GM23338 (cell line): ENCODE data around the gene ENTPD1. TPM values are rescaled to one million over a fixed set of nuclear protein-coding genes. Genes with fewer than 3 reads are reported as not detected.

Source experiments
- ATAC-seq: fragments of 200-7000 bp; cut with Tn5 transposase; 3 replicates; pipeline ENCODE4 v1.9.1; 2020
- DNase-seq: peaks from one replicate; pipeline ENCODE4 v3.0.0-alpha.2; 2015; ENCODE audit warnings: low spot score
- H2AFZ ChIP-seq: fragments of 200-600 bp; sonication (generic); 2 replicates; pipeline ENCODE4 v1.8.0; 2016; ENCODE audit warnings: antibody characterized with exemption, mild to moderate bottlenecking, moderate library complexity
- H3F3A ChIP-seq: fragments of 200-600 bp; sonication (generic); replicated peaks from 2 replicates; pipeline ENCODE4 v1.8.0; 2017; ENCODE audit warnings: antibody characterized with exemption, mixed run types, low read depth
- H3K27ac ChIP-seq: fragments of 200-600 bp; sonication (generic); 2 replicates; pipeline ENCODE4 v1.6.1; 2016; ENCODE audit warnings: low read depth
- H3K27me3 ChIP-seq: fragments of 200-600 bp; sonication (generic); 2 replicates; pipeline ENCODE4 v1.8.0; 2016; ENCODE audit warnings: mild to moderate bottlenecking, mixed run types, moderate library complexity; ENCODE audit not compliant: insufficient read depth
- H3K36me3 ChIP-seq: fragments of 200-600 bp; sonication (generic); 2 replicates; pipeline ENCODE4 v1.8.0; 2016; ENCODE audit warnings: mild to moderate bottlenecking; ENCODE audit not compliant: insufficient read depth
- H3K4me1 ChIP-seq: fragments of 200-600 bp; sonication (generic); 2 replicates; pipeline ENCODE4 v1.8.0; 2016; ENCODE audit warnings: mild to moderate bottlenecking, moderate library complexity; ENCODE audit not compliant: insufficient read depth
- H3K4me2 ChIP-seq: fragments of 200-600 bp; sonication (generic); 2 replicates; pipeline ENCODE4 v1.7.1; 2017; ENCODE audit warnings: mixed run types
- H3K4me3 ChIP-seq: fragments of 200-600 bp; sonication (generic); 2 replicates; pipeline ENCODE4 v1.6.1; 2016; ENCODE audit warnings: mixed run types
- H3K79me2 ChIP-seq: fragments of 200-600 bp; sonication (generic); replicated peaks from 2 replicates; pipeline ENCODE4 v1.8.0; 2017; ENCODE audit warnings: mild to moderate bottlenecking; ENCODE audit not compliant: insufficient read depth
- H3K9me2 ChIP-seq: fragments of 200-600 bp; sonication (generic); 2 replicates; pipeline ENCODE4 v1.8.0; 2017; ENCODE audit not compliant: insufficient read depth
- H4K20me1 ChIP-seq: fragments of 200-600 bp; sonication (generic); replicated peaks from 2 replicates; pipeline ENCODE4 v1.8.0; 2017; ENCODE audit warnings: mild to moderate bottlenecking; ENCODE audit not compliant: insufficient read depth
- H3K27ac Mint-ChIP-seq: 2 replicates; pipeline ENCODE4 v1.8.0; 2020; ENCODE audit warnings: inconsistent platforms, mild to moderate bottlenecking, moderate library complexity, mixed read lengths
- H3K27me3 Mint-ChIP-seq: 3 replicates; pipeline ENCODE4 v1.8.0; 2022; ENCODE audit warnings: low read depth, mild to moderate bottlenecking, moderate library complexity, mixed read lengths, inconsistent platforms; ENCODE audit not compliant: insufficient read depth, poor library complexity
- H3K36me3 Mint-ChIP-seq: 3 replicates; pipeline ENCODE4 v1.8.0; 2021; ENCODE audit warnings: low read depth, mild to moderate bottlenecking, inconsistent platforms, moderate library complexity, mixed read lengths
- H3K4me1 Mint-ChIP-seq: 3 replicates; pipeline ENCODE4 v1.8.0; 2020; ENCODE audit warnings: mild to moderate bottlenecking, inconsistent platforms, mixed read lengths
- H3K4me3 Mint-ChIP-seq: 3 replicates; pipeline ENCODE4 v1.8.0; 2021; ENCODE audit warnings: moderate library complexity, mild to moderate bottlenecking, inconsistent platforms, mixed read lengths
- H3K9me3 Mint-ChIP-seq: 3 replicates; pipeline ENCODE4 v1.8.0; 2020; ENCODE audit warnings: moderate library complexity, mild to moderate bottlenecking, inconsistent platforms, mixed read lengths
- EZH2 ChIP-seq: fragments of 200-600 bp; sonication (generic); IDR thresholded peaks from one replicate; pipeline ENCODE4 v1.8.0; 2017; ENCODE audit warnings: antibody characterized with exemption, mild to moderate bottlenecking, low read depth; ENCODE audit not compliant: unreplicated experiment
- EZH2phosphoT487 ChIP-seq: fragments of 200-600 bp; sonication (generic); IDR thresholded peaks from one replicate; pipeline ENCODE4 v1.8.1; 2018; ENCODE audit warnings: antibody characterized with exemption; ENCODE audit not compliant: unreplicated experiment
- NANOG ChIP-seq: IDR thresholded peaks from 2 replicates; pipeline ENCODE4 v1.6.1; 2016; ENCODE audit warnings: antibody characterized with exemption, borderline replicate concordance
- ZNF114 ChIP-seq: fragments of 250-450 bp; sonication (Bioruptor Pico); IDR thresholded peaks from 2 replicates; pipeline ENCODE4 v1.5.0; 2020; ENCODE audit warnings: mild to moderate bottlenecking, moderate library complexity
- polyA plus RNA-seq: library from polyadenylated mRNA; unstranded; fragments of >200 nt; fragmentation: Nextera tagmentation; extraction: Ambion mirVana; gene quantifications from 2 replicates; pipeline ENCODE4 v1.2.1, GENCODE V29; 2016
- total RNA-seq: library from RNA; depleted of rRNA; stranded (reverse); fragments of >200 nt; shearing (Covaris generic); gene quantifications from 2 replicates; pipeline ENCODE4 v1.2.3, GENCODE V29; 2014
- TF ChIP-seq, protein P1 (sequence below): IDR thresholded peaks from 2 replicates; pipeline ENCODE4 v1.6.1; 2016; ENCODE audit warnings: antibody characterized with exemption
- TF ChIP-seq, protein P2 (sequence below): fragments of 250-450 bp; sonication (Bioruptor Pico); IDR thresholded peaks from 2 replicates; pipeline ENCODE4 v1.5.0; 2020; ENCODE audit warnings: mild to moderate bottlenecking, moderate library complexity

ENTPD1 gene
- total and polyA plus RNA-seq, 2 experiments from 2014 or later, result 2.3 to 3.6 TPM

DNA sequence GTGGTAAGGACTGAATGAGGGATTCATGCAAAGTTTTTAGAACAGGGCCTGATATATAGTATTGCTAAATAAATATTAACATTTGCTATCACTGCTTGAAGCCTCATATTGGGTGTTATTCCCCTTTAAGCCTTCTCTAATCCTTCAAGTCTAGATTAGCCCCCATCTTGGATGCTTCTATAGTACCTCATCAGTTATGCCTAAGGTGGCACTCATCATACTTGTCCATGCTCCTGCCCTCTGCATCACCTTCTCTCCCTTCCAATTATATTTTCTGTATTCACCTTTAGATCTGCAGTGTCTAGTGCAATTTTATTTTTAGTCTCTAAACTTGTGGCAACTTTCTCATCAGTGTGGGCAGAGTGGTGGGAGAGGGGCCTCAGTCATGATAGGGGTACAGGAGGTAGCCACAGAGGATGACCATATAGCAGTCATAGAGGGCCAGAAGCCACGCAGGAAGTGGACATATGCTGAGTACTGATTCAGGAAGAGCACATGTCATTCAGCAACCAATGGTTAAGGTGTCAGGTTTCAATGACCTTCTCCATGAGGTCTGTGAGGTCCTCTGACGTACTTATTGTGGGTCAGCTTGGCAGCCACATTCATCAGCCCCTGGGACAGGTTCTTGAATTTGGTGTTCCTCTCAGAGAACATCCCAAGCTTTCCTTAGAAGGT lies 2.5 kb downstream of the ENTPD1 start:
- Mint-ChIP-seq H3K4me3 (no peak overlapping the region), H3K9me3 (no peaks in the 10 kb centered on the region), H3K4me1 (peaks cover 18% of the 10 kb centered on the region), H3K27ac (no peak overlapping the region), H3K27me3 (peaks cover 1% of the 10 kb centered on the region), H3K36me3 (no peaks in the 10 kb centered on the region)
- Histone ChIP-seq H3K36me3 (no peaks in the 10 kb centered on the region), H2AFZ (no peak overlapping the region), H3K27ac (no peak overlapping the region), H3K9me2 (no peaks in the 10 kb centered on the region), H3K4me1 (peaks cover 8% of the 10 kb centered on the region), H3K27me3 (no peaks in the 10 kb centered on the region), H3K79me2 (no peaks in the 10 kb centered on the region), H3F3A (no peaks in the 10 kb centered on the region), H4K20me1 (no peaks in the 10 kb centered on the region), H3K4me3 (no peak overlapping the region), H3K4me2 (no peak overlapping the region)
- DNase-seq, result no peak
- ATAC-seq, result no peak
- TF ChIP-seq ZNF114 (CRISPR knock-in tag) (no peak), EZH2 (no peak)

DNA sequence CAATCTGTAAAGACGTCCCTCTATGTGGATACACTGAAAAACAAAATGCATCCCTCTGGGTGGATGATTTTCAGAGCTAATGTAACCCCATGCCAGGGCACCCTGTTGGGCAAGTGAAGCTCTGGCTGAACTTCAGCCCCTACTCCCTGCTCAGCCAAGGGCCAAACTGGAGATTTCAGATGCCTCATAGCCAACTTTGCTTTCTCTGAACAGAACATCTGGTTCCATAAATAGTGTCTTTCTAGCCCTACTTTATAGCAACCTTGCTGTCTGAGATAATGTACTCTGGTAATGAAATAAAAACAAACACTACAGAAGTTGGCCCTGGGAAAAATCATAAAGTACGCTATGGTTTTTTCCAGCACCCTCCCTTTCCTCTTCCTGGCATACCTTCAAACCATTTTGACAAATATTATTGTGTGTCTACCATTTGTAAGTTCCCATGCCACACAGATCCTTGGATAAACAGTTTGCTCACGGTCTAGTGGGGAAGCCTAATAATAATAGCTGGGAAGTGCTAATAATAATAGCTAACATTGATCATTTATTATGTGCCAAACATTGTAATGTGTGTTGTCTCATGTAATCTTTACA lies 3.4 kb downstream of the ENTPD1 start:
- Mint-ChIP-seq H3K9me3 (no peaks in the 10 kb centered on the region), H3K36me3 (no peaks in the 10 kb centered on the region), H3K4me3 (no peak overlapping the region), H3K4me1 (peaks cover 18% of the 10 kb centered on the region), H3K27me3 (no peaks in the 10 kb centered on the region), H3K27ac (no peak overlapping the region)
- H3K79me2 ChIP-seq, result no peaks in the 10 kb centered on the region
- no peak for DNase-seq
- H4K20me1 ChIP-seq, result no peaks in the 10 kb centered on the region
- H3K4me2 ChIP-seq, result no peak overlapping the region
- ATAC-seq, result no peak
- H3K36me3 ChIP-seq, result no peaks in the 10 kb centered on the region
- H3F3A ChIP-seq, result no peaks in the 10 kb centered on the region
- H3K27me3 ChIP-seq, result no peaks in the 10 kb centered on the region
- H3K4me3 ChIP-seq, result no peak overlapping the region
- TF ChIP-seq ZNF114 (CRISPR knock-in tag) (no peak), EZH2phosphoT487 (no peak)
- TF ChIP-seq, protein P1, sequence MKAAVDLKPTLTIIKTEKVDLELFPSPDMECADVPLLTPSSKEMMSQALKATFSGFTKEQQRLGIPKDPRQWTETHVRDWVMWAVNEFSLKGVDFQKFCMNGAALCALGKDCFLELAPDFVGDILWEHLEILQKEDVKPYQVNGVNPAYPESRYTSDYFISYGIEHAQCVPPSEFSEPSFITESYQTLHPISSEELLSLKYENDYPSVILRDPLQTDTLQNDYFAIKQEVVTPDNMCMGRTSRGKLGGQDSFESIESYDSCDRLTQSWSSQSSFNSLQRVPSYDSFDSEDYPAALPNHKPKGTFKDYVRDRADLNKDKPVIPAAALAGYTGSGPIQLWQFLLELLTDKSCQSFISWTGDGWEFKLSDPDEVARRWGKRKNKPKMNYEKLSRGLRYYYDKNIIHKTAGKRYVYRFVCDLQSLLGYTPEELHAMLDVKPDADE, result no peak
- no peak overlapping the region for H3K27ac ChIP-seq
- H3K9me2 ChIP-seq, result no peaks in the 10 kb centered on the region
- H3K4me1 ChIP-seq, result peaks cover 8% of the 10 kb centered on the region
- H2AFZ ChIP-seq, result no peak overlapping the region

DNA sequence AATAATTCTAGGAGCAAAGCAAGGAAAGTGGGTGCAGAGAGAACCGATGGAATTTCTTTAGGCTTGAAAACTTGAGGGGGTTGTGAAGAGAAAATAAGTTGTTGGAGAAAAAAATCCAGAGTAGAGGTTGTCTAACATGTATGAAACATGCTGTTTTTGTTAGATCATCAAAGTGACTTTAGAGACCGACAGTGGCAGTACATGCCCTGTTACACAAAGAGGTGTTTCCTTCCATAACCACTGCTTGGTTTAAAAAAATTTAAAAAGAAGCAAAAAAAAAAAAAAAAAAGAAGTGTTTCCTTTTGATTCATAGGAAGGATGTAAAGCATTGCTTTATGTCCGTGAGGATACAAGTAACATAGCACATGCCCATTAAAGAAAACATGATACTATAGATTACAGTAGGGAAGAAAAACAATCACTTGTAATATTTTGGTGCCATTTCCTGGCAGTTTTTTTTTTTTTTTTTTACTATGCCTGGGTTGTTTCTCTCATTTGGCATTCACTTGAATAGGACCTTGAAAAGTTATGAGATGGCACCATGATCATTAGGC lies 6.1 kb downstream of the ENTPD1 start:
- Histone ChIP-seq H3F3A (no peaks in the 10 kb centered on the region), H3K27me3 (no peaks in the 10 kb centered on the region), H3K36me3 (no peaks in the 10 kb centered on the region), H3K9me2 (no peaks in the 10 kb centered on the region), H3K4me2 (no peak overlapping the region), H3K4me3 (no peak overlapping the region), H3K79me2 (no peaks in the 10 kb centered on the region), H2AFZ (no peak overlapping the region; the same call in 1 of the 2 replicates), H3K27ac (no peak overlapping the region), H3K4me1 (peaks cover 2% of the 10 kb centered on the region), H4K20me1 (no peaks in the 10 kb centered on the region)
- H3K27ac Mint-ChIP-seq, result no peak overlapping the region
- H3K4me3 Mint-ChIP-seq, result no peak overlapping the region
- no peaks in the 10 kb centered on the region for H3K9me3 Mint-ChIP-seq
- ATAC-seq, result no peak
- no peaks in the 10 kb centered on the region for H3K27me3 Mint-ChIP-seq
- H3K4me1 Mint-ChIP-seq, result peaks cover 2% of the 10 kb centered on the region; the same call in 2 of the 3 replicates
- DNase-seq, result no peak
- no peaks in the 10 kb centered on the region for H3K36me3 Mint-ChIP-seq
- TF ChIP-seq, protein P1, result no peak
- no peak for TF ChIP-seq NANOG
- TF ChIP-seq, protein P2, sequence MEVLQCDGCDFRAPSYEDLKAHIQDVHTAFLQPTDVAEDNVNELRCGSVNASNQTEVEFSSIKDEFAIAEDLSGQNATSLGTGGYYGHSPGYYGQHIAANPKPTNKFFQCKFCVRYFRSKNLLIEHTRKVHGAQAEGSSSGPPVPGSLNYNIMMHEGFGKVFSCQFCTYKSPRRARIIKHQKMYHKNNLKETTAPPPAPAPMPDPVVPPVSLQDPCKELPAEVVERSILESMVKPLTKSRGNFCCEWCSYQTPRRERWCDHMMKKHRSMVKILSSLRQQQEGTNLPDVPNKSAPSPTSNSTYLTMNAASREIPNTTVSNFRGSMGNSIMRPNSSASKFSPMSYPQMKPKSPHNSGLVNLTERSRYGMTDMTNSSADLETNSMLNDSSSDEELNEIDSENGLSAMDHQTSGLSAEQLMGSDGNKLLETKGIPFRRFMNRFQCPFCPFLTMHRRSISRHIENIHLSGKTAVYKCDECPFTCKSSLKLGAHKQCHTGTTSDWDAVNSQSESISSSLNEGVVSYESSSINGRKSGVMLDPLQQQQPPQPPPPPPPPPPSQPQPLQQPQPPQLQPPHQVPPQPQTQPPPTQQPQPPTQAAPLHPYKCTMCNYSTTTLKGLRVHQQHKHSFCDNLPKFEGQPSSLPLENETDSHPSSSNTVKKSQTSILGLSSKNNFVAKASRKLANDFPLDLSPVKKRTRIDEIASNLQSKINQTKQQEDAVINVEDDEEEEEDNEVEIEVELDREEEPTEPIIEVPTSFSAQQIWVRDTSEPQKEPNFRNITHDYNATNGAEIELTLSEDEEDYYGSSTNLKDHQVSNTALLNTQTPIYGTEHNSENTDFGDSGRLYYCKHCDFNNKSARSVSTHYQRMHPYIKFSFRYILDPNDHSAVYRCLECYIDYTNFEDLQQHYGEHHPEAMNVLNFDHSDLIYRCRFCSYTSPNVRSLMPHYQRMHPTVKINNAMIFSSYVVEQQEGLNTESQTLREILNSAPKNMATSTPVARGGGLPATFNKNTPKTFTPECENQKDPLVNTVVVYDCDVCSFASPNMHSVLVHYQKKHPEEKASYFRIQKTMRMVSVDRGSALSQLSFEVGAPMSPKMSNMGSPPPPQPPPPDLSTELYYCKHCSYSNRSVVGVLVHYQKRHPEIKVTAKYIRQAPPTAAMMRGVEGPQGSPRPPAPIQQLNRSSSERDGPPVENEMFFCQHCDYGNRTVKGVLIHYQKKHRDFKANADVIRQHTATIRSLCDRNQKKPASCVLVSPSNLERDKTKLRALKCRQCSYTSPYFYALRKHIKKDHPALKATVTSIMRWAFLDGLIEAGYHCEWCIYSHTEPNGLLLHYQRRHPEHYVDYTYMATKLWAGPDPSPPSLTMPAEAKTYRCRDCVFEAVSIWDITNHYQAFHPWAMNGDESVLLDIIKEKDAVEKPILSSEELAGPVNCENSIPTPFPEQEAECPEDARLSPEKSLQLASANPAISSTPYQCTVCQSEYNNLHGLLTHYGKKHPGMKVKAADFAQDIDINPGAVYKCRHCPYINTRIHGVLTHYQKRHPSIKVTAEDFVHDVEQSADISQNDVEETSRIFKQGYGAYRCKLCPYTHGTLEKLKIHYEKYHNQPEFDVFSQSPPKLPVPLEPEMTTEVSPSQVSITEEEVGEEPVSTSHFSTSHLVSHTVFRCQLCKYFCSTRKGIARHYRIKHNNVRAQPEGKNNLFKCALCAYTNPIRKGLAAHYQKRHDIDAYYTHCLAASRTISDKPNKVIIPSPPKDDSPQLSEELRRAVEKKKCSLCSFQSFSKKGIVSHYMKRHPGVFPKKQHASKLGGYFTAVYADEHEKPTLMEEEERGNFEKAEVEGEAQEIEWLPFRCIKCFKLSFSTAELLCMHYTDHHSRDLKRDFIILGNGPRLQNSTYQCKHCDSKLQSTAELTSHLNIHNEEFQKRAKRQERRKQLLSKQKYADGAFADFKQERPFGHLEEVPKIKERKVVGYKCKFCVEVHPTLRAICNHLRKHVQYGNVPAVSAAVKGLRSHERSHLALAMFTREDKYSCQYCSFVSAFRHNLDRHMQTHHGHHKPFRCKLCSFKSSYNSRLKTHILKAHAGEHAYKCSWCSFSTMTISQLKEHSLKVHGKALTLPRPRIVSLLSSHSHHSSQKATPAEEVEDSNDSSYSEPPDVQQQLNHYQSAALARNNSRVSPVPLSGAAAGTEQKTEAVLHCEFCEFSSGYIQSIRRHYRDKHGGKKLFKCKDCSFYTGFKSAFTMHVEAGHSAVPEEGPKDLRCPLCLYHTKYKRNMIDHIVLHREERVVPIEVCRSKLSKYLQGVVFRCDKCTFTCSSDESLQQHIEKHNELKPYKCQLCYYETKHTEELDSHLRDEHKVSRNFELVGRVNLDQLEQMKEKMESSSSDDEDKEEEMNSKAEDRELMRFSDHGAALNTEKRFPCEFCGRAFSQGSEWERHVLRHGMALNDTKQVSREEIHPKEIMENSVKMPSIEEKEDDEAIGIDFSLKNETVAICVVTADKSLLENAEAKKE (CRISPR knock-in tag), result no peak
